GM18870 (cell line): Measurements from ENCODE around the gene CDH23.

Source experiments
- ATAC-seq: cut with Tn5 transposase; IDR thresholded peaks from one replicate; pipeline ENCODE4 v1.9.1; 2021; ENCODE audit warnings: moderate library complexity; ENCODE audit not compliant: unreplicated experiment

Gene CDH23

DNA sequence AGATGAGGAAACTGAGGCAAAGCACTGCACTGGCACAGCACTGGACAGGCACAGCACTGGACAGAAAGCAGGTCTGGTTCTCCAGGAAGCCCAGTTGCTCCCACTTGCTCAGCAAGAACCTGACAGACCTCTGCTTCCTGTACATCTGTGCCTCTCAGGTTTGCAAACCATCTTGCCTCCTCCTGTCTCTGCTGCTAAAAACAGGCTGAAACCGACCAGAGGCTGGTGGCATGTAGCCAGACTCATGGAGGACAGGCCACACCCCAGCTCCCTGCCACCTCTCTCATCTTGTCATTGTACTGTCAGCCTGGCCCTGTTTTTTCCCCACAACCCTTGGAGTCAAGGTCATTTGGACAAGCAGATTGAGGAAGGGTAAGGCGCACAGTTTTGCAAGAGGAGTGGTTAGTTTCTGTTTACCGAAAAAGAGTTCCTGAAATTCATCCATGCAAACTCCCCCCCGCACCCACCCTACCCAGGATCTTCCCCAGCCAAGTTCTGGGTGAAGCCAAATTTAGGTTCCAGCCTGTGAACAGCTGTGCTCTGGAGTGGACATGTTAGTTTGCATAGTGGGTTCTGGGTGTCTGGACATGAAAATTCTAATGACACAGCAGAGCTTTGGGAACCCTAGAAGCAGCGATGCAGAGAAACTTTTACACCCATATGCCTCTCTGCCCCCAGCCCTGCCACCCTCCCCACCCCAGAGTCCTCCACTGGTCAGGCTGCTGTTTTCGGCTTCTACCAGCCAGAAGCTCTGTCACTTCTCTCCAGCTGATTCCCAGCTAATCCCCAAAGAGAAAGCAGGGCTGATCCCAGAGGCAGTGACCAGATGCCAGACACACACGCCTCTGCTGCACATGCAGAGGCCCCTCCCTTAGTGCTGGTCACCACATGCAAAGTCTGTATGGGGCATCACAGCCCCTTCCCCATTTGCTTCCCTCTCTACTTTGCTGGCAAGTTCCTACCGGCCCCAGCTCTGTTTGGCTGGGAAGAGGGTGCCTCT is 331.3 kb downstream of the CDH23 start:
- ATAC-seq = peak; percentile 36

DNA sequence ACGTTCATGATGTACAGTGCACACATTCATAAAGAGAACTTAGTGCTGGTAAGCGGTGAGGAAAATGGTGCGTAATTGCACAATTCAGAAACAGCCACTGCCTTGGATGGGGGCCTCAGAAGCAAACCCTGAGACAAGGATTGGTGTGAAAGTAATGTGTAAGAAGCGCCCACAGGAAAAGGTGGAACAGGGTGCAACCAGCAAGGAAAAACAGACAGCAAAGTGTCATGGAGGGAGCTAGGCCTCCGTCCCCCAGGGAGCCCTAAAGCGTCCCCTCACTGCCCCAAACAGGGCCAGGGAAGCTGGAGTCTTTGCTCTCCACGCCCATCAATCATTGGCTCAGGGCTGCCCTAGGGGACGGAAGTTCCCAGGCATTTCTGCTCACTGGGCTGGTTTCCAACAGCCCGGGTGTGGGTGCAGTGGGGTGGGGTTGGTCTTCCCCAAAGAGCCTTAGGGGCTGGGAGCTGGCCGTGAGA is 332.5 kb downstream of the CDH23 start:
- no peak for ATAC-seq

DNA sequence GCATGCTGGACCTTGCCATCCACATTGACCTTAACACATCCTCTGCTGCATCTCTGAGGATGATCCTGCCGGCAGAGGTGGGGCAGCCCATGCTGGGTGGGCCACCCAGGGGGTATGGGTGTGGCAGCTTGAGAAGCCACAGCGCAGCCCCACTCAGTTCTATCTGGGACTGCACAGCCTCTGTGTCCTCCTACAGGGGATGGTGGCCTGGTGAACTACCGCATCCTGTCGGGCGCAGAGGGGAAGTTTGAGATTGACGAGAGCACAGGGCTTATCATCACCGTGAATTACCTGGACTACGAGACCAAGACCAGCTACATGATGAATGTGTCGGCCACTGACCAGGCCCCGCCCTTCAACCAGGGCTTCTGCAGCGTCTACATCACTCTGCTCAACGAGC is 335.1 kb downstream of the CDH23 start:
- ATAC-seq = no peak

DNA sequence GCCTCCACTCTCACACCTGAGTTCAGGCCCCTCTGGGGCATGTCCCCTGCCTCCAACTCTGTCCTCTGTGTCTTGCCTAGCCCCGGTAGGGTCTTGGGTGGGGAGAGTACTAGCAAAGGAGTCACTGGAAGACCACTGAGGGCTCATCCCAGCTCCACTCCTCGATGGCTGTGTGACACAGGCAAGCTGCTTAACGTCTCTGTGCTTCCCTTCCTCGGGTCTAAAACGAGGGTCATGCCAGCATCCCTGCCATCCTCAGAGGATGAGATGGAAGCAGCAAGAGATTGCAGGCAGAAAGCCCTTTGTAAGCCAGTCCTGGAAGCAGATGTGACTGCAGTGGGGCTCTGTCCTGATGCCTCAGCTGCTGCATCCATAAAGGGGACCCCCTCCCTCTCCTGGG is 338.1 kb downstream of the CDH23 start:
- no peak for ATAC-seq

DNA sequence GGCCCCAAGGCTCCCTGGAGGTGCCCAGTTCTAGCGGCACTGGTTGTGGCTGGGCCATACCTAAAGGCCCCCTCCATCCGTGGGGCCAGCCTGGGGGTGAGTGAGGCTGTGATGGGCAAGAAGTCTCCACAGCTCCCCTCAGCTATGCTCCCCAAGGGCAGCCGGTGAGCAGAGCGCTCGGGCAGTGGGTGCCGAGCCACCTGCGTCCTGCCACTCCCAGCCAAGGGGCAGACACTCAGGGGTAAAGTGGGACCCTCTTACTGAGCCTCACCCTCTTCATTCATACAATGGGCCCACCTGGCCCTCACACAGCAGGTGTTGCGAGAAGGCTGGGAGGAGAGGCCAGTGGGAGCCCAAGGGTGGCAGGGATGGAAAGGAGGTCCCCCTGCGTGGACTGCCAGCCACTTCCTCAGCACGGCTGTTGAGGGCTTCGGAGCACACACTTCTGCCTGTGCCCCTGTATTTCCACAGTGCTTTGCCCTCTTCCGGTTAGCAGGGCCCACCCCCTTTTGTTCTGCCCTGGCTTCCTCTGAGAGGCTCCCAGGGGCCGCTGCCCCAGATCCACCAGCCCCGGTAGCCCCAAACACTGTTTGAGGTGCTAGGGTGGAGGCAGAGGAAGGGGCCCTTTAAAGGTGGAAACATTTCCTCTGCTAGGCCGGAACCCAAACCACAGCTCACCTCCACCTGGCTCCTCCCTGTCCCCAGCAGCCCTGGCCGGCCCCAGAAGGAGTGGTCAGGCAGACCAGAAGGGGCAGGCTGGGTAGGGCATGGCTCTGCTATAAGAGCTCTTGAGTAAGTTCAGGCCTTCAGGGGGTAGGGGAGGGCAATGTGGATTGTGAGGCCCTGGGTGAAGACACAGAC is 339.2 kb downstream of the CDH23 start:
- ATAC-seq = no peak

DNA sequence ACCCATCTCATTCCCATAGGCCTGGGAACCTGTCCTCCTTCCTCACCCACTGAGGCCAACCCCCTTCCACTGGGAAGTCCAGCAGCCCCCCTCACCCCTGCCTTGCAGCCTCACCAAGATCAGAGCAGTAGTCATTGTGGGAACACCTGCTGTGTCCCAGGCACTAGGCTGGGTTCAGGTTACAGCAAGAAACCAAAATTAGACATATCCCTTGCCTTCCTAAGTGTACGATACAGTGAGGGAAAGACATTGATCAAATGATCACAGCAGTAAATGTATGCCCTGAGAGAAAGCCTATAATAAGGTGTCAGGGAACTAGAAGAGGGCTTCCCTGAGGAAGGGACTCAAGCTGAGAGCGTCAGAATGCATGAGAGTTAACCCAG is 339.8 kb downstream of the CDH23 start:
- ATAC-seq = no peak

DNA sequence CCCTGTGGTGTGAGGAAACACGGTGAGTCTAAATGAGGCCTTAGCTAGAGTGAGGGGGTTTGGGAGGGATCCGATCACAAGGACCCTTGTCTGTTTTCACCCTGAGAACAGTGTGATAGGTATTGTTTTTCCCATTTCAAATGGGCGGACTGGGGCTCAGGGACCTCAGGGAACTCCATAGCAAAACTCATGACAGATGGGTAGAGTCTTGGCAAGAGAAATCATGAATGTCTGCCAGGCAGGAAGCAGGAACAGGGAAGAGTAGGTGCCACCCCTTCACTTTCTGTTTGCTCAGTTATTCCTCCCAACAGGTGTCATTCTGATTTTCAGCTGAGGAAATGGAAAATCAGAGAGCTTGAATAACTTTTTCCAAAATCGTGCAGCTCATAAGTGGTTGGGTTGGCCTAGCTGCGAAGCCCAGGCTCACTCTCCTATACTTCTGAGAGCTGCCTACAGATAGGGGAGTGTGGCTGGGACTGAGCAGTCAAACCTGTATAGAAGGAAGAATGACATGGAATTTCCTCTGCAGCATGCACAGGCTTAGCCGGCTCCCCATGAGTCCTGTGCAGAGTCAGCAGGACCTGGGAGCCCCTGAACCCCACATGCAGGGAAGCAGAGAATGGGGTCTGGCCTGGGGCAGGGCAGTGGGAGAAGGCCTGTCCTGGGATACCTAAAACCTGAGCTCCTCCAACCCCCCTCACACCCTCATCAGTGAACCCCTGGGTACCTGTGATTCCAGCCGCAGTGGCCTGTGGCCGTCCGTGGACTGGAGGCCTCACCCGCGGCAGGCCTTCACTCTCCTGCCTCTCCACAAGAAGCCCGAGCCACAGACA is 340.5 kb downstream of the CDH23 start:
- no peak for ATAC-seq

DNA sequence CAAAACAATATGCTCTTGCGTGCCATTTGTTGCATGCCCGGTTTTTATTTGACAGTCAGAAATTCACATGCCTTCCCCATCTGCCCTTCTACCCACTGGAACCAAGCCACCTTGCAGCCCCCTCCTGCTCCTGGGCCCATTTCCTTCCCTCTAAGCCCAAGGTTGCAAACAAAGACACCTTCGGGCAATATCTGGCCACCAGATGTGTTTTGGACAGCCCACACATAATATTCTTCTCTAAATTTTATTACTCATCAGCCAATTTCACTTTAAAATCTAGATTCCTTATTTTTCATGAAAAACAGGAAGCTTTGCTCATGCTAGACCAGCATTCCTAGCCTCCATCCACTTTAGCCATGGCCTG is 341.1 kb downstream of the CDH23 start:
- ATAC-seq = no peak

DNA sequence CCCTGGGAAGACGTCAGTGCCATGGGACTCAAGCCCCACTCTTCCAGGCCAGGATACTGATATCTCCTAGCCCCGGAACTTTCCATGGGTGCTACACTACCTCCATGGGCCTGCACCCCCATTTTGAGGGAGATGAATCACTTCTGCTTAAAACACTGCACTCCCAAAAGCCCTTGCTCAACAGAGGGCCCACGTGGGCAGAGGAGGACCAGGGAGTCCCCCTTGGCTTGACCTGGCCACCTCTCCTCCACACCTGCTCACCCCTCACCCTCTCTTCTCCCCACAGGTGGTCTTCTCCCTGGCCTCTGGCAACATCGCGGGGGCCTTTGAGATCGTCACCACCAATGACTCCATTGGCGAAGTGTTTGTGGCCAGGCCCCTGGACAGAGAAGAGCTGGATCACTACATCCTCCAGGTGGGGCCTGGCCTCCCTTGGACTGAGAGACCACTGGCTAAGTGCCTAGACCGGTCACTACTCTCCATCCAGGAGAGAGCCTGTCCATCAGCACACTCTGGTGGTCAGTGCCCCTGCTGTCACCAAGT is 342.7 kb downstream of the CDH23 start:
- ATAC-seq = no peak

DNA sequence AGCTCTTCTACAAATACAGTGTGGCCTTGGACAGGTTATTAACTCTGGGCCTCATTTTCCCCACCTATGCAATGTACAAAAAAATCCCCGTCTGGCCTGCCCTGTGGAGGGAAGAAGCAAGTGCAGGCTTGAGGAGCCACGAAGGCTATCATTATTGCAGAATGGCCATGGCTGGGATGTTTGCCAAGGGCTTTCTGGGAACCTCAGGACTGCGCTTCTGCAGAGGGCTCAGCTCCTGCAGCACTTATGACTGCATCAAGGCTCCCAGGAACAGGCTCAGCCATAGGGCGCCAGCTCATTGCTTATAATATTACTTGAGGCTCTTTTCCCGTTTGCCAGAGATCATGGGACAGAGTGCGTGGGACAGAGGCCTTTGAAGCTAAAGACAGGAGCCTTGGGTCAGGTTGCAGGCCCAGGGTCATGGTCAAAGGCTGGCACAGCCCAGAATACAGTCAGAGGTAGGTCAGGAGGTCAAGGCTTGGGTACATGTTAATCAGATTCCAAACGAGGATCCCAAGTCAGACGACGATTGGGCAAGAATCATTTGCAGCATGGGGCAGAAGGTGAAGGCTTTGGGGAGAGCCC is 343.4 kb downstream of the CDH23 start:
- no peak for ATAC-seq

DNA sequence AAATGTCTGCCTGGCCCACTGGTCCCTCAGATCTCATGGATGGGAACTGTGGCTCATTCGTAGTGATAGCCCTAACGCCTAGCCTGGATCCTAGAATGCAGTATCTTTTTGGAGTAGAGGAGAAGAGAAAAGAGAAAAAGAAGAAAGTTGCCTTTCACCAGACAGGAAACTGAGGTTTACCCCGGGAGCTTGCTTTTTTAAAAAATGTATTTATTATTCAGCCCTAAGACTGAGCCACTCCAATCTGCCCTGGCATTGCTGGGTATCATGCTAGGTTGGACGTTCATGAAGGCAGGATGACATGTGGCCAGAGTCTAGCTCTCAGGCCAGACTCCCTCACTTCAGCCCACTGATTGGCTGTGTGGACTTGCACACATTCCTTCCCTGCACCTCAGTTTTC is 344.3 kb downstream of the CDH23 start:
- no peak for ATAC-seq

DNA sequence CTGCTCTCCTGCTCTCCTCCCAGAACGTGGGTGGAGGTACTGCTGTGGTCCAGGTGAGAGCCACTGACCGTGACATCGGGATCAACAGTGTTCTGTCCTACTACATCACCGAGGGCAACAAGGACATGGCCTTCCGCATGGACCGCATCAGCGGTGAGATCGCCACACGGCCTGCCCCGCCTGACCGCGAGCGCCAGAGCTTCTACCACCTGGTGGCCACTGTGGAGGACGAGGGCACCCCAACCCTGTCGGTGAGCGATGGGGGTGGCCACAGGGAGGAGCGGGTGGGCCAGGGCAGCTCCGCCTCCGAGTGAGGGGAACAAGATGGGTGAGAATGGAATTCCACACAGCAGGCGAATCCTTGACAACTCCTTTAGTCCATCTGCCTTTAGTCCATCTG is 345.0 kb downstream of the CDH23 start:
- no peak for ATAC-seq

DNA sequence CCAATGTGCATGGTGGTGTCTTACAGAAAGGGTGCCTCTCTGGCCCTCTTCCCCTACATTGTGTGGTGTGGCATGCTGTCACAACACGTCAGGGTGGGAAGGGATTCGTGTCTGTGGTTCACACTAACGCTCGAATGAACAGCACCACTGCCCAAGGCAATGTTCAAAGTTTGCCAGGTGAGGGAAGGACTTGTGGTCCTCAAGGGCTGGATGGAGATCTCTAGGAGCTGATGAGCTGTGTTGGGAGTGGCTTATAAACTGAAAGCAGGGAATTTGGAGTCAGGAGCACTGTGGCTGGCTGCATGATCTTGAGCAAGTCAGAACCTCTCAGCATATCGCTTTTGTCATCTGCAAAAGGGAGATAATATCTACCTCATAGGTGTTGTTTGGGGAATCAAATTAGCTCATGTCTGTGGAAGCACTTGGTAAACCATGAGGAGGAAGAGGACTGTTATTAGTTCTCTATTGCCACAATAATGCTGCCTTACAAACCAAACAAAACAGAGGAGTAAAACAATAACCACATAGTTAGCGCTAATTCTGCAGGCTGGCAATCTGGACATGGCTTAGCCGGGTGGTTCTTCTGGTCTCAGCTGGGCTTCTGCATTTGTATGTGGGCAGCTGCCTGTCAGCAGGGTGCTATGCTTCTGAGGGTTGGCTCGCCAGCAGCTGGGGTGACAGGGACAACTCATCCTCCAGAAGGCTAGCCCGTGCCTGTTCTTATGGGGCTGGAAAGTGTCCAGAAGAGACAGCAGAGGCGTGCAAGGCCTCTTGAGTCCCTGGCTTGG is 345.8 kb downstream of the CDH23 start:
- ATAC-seq = no peak

DNA sequence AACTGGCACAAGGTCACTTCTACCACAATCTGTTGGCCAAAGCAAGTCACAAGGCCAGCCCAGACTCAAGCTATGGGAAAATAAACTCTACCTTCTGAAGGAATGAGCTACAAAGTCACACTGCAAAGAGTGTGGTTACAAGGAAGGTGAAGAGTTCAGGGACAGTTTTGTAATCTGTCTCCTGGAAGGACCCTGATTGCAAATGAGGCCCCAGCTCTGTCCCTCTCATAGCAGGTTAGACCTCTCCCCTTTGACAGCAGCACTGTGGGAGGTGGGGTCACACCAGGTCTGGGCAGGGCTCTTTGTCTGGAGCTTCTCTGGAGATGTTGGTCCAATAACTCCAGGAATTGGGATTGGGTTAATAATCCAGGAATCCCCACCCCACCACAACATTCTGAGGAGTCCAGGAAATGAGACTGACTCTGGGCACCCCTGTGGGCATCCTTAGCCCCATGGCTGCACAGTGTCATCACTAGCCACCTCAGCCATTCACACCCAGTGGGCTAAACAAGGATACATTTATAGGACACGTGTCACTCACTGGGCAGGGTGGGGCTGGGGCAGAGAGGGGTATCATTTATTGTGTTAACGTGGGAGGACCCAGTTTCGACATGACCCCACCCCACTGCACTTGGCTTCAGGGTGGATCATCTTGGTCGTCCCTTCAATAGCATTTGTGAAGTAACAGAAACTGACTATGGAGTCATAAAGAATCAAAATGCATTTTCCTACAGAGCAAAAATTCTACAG is 346.5 kb downstream of the CDH23 start:
- ATAC-seq = no peak

DNA sequence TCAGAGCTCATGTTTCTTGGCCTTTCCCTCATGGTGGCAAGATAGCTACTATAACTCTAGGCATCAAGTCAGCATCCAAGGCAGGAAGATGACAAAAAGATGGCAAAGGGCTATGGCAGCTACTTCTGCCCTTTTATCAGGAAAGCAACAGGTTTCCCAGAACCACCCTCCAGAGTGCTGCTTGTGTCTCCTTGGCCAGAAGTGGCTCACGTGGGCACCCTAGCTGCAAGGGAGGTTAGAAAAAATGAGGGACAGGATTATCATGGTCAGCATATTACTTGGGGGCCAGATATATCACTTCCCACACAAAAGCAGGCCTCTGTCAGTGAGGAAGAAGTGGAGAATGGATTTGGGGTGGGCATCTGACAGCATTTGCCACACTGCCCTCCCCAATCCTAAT is 347.1 kb downstream of the CDH23 start:
- ATAC-seq = no peak

DNA sequence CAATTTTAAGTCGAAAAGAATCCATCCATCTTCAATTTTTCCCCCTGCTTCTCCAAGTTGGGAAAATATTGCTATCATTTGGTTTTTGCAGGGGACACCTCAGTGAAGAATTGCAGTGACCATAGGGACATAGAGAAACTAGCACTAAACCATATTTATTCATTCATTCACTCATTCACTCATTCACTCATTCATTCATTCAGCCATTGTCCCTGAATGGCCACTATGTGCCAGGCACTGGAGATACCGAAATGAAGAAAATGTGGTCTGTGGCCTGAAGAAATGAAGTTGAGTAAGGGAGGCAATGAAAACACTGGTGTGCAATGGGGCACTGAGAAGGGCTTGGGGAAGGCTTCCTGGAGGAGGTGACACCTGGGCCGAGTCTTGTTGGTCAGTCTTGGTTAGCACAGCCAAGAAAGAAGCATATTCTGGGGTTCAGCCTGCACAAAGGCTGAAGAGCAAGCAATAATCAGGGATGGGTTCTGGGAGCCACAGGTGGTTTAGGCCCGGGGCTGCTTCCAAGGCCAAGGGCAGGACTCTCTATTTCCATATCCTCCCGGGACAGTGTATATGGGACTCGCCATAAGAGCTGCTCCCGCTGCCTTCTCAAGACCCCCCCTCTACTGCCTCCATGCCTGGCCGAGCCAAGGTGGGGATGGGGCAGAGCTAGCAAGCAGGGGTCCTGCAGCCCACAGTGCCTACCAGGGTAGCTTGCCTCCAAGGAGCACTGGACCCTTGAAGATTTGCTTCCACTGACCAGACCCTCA is 348.4 kb downstream of the CDH23 start:
- no peak for ATAC-seq

DNA sequence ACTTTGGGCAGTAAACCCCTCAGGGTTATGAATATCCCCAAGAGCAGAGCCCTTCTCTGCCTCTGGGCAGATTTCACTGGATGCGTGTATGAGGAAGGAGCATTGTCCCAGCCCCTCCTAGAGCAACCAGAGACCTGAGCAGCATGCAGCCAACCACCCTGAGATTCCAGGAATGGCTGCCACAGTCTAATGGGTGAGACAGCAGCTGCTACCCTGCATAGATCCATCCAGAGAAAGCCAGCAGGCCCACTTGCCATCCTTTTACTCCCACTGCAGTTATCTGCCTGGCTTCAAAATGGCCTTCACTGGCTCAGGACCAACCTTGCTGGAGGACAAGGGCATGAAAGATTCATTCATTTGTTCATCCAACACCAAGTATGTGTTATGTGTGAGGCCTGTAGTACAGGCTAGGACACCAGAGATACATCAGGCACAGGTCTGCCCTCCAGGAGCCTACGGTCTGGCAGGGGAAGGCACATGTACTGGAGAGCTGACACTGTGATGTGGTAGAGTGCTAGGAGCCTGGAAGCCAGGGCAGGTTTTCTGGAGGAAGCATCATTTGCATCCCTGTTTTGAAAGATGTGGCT is 349.0 kb downstream of the CDH23 start:
- ATAC-seq = no peak
